HepG2 (cell line): ENCODE results near the gene CDH11. TPM values are rescaled to one million over a fixed set of nuclear protein-coding genes. Genes with fewer than 3 reads are reported as not detected.

Source experiments
- ATAC-seq: fragments of 200-7000 bp; cut with Tn5 transposase; 3 replicates; pipeline ENCODE4 v1.9.1; 2020; ENCODE audit warnings: mild to moderate bottlenecking, moderate library complexity
- BruUV-seq: library from RNA; stranded (reverse); fragments of 400-500 nt; replicated peaks from 2 replicates; lab custom pipeline; 2021; lab: Mats Ljungman, UMichigan
- CTCF ChIA-PET: fragments of 300-600 bp; formaldehyde crosslinking; extraction: SDS; loops from one replicate; lab custom pipeline; 2021; ENCODE audit warnings: low total read pairs, inconsistent platforms, low intra/inter-chr PET ratio; lab: Yijun Ruan, JAX
- POLR2A ChIA-PET: fragments of 350-600 bp; sonication (Branson Sonifier 250); formaldehyde crosslinking; loops from one replicate; lab custom pipeline; 2020; ENCODE audit warnings: antibody characterized with exemption, inconsistent platforms; lab: Yijun Ruan, JAX
- DNase-seq: peaks from one replicate; pipeline ENCODE4 v3.0.0-alpha.2; 2015; ENCODE audit warnings: low spot score
- FAIRE-seq: peaks from 3 replicates; lab custom pipeline; 2011; peaks lifted over from hg19 to GRCh38; lab: Jason Lieb, UNC
- H2AFZ ChIP-seq: one replicate; pipeline ENCODE4 v1.6.1; 2011; ENCODE audit warnings: low read length, inconsistent platforms
- H3K27ac ChIP-seq: fragments of 300-600 bp; 3 replicates; pipeline ENCODE4 v1.8.0; 2011; ENCODE audit warnings: mixed run types, mild to moderate bottlenecking, mixed read lengths, low read length, inconsistent platforms; ENCODE audit not compliant: insufficient read depth; ENCODE audit errors: extremely low read length
- H3K27me3 ChIP-seq, 2 experiments: fragments of 200-600 bp in 1 of 2; 2 replicates in 1 of 2; 3 replicates in 1 of 2; pipeline versions ENCODE4 v1.6.0 to v1.8.0; 2011; ENCODE audit warnings: low read length in 2 of 2, mild to moderate bottlenecking in 2 of 2, moderate library complexity in 2 of 2, inconsistent platforms in 1 of 2; ENCODE audit not compliant: insufficient read depth in 2 of 2, control insufficient read depth in 1 of 2
- H3K36me3 ChIP-seq, 2 experiments: fragments of 200-600 bp in 1 of 2; replicated peaks in 1 of 2; 2 replicates in 1 of 2; 3 replicates in 1 of 2; pipeline versions ENCODE4 v1.5.1 to v1.8.0; 2011; ENCODE audit warnings: low read length in 2 of 2, inconsistent platforms in 1 of 2; ENCODE audit not compliant: insufficient read depth in 2 of 2, control insufficient read depth in 1 of 2
- H3K4me1 ChIP-seq: 2 replicates; pipeline ENCODE4 v1.5.1; 2012; ENCODE audit warnings: low read length, inconsistent platforms; ENCODE audit not compliant: insufficient read depth
- H3K4me2 ChIP-seq: 2 replicates; pipeline ENCODE4 v1.6.0; 2011; ENCODE audit warnings: low read depth, low read length, inconsistent platforms
- H3K4me3 ChIP-seq, 3 experiments: fragments of 200-600 bp in 1 of 3; sonication (generic), shearing (Covaris generic) in 1 of 3; replicated peaks in 1 of 3; 2 replicates each; pipeline ENCODE4 v1.5.1; 2011 to 2016; ENCODE audit warnings: low read length in 3 of 3, inconsistent platforms in 2 of 3, low read depth in 2 of 3, mild to moderate bottlenecking in 2 of 3, control low read depth in 1 of 3, mixed read lengths in 1 of 3; ENCODE audit not compliant: insufficient read depth in 1 of 3
- H3K79me2 ChIP-seq: one replicate; pipeline ENCODE4 v1.6.1; 2011; ENCODE audit warnings: low read length, inconsistent platforms; ENCODE audit not compliant: insufficient read depth
- H3K9ac ChIP-seq: 2 replicates; pipeline ENCODE4 v1.6.0; 2011; ENCODE audit warnings: mild to moderate bottlenecking, low read depth, low read length, inconsistent platforms; ENCODE audit not compliant: insufficient read depth
- H3K9me3 ChIP-seq: 2 replicates; pipeline ENCODE4 v1.5.1; 2012; ENCODE audit warnings: mild to moderate bottlenecking, low read length
- H4K20me1 ChIP-seq: 2 replicates; pipeline ENCODE4 v1.6.0; 2011; ENCODE audit warnings: inconsistent platforms, mild to moderate bottlenecking, low read length, moderate library complexity; ENCODE audit not compliant: insufficient read depth
- EHMT2 ChIP-seq: fragments of 200-600 bp; sonication (generic); IDR thresholded peaks from 2 replicates; pipeline ENCODE4 v1.7.0; 2017; ENCODE audit warnings: antibody characterized with exemption, low read depth, low read length, borderline replicate concordance
- FIP1L1 ChIP-seq: fragments of 200-400 bp; formaldehyde crosslinking; IDR thresholded peaks from 2 replicates; pipeline ENCODE4 v1.6.1; 2018; ENCODE audit warnings: low read depth, mild to moderate bottlenecking, low read length, moderate library complexity, borderline replicate concordance; ENCODE audit not compliant: insufficient read depth
- MXD1 ChIP-seq: sonication (generic); formaldehyde crosslinking; IDR thresholded peaks from 2 replicates; pipeline ENCODE4 v1.4.0; 2020; ENCODE audit warnings: mild to moderate bottlenecking, missing genetic modification reagents
- NFE2 ChIP-seq: sonication (generic); formaldehyde crosslinking; IDR thresholded peaks from 2 replicates; pipeline ENCODE4 v1.4.0; 2020; ENCODE audit warnings: missing genetic modification reagents
- POLR2AphosphoS5 ChIP-seq: IDR thresholded peaks from 2 replicates; pipeline ENCODE4 v1.6.1; 2012; ENCODE audit warnings: low read depth, low read length
- SMARCE1 ChIP-seq: fragments of 450-650 bp; IDR thresholded peaks from 2 replicates; pipeline ENCODE4 v1.6.1; 2017; ENCODE audit warnings: borderline replicate concordance
- SNAI1 ChIP-seq: sonication (generic); formaldehyde crosslinking; IDR thresholded peaks from 2 replicates; pipeline ENCODE4 v1.5.0; 2020; ENCODE audit warnings: mild to moderate bottlenecking, missing genetic modification reagents, borderline replicate concordance
- TRIM22 ChIP-seq: fragments of 450-650 bp; IDR thresholded peaks from 2 replicates; pipeline ENCODE4 v1.6.1; 2017
- ZNF230 ChIP-seq: sonication (generic); formaldehyde crosslinking; IDR thresholded peaks from 2 replicates; pipeline ENCODE4 v1.4.0; 2020; ENCODE audit warnings: mild to moderate bottlenecking, missing genetic modification reagents
- ZNF382 ChIP-seq: sonication (generic); formaldehyde crosslinking; IDR thresholded peaks from 2 replicates; pipeline ENCODE4 v1.5.0; 2020; ENCODE audit warnings: missing genetic modification reagents, mild to moderate bottlenecking, borderline replicate concordance
- ZNF513 ChIP-seq: sonication (generic); formaldehyde crosslinking; conservative IDR thresholded peaks from 2 replicates; pipeline ENCODE4 v1.5.0; 2020; ENCODE audit warnings: missing genetic modification reagents
- ZNF567 ChIP-seq: sonication (generic); formaldehyde crosslinking; IDR thresholded peaks from 2 replicates; pipeline ENCODE4 v1.8.1; 2023; ENCODE audit warnings: mild to moderate bottlenecking, missing genetic modification reagents, borderline replicate concordance
- ZNF672 ChIP-seq: sonication (generic); formaldehyde crosslinking; IDR thresholded peaks from 2 replicates; pipeline ENCODE4 v1.8.1; 2022; ENCODE audit warnings: missing genetic modification reagents
- ZNF766 ChIP-seq: sonication (generic); formaldehyde crosslinking; IDR thresholded peaks from 2 replicates; pipeline ENCODE4 v1.5.0; 2020; ENCODE audit warnings: missing genetic modification reagents, borderline replicate concordance
- WGBS: methylation state at CpG from one replicate; pipeline ENCODE4 v1.1.6; 2017; ENCODE audit warnings: low lambda C conversion rate; 5-methylcytosine and 5-hydroxymethylcytosine counted together
- in situ Hi-C: cut with HindIII; loops from 2 replicates; pipeline ENCODE4 v1.10.0; 2017; ENCODE audit warnings: low pct_unique_long_range_greater_than_20kb; ENCODE audit not compliant: extremely low pct_ligation_motif_present
- intact Hi-C: fragments of 100-400 bp; cut with micrococcal nuclease; formaldehyde crosslinking; loops from one replicate; pipeline ENCODE4 v1.10.0; 2022; ENCODE audit not compliant: unreplicated experiment
- polyA plus RNA-seq, 8 experiments: library from polyadenylated mRNA; depleted of rRNA in 3 of 8; stranded (reverse) in 7 of 8; unstranded in 1 of 8; fragments of >200 nt; fragmentation: Illumina TruSeq in 4 of 8; extraction: Trizol in 4 of 8; gene quantifications; 2 replicates each; pipeline versions ENCODE4 v1.2.1 to v1.2.3, GENCODE V29; 2011 to 2016; ENCODE audit warnings: low read depth in 4 of 8, missing spikeins in 1 of 8, mixed read lengths in 1 of 8; ENCODE audit not compliant: insufficient read depth in 1 of 8
- total RNA-seq, 5 experiments: library from RNA; depleted of rRNA; stranded (reverse); fragments of >200 nt; fragmentation: Illumina TruSeq; extraction: Trizol; gene quantifications; 2 replicates each; pipeline ENCODE4 v1.2.3, GENCODE V29; 2016; ENCODE audit warnings: low read depth in 1 of 5

CDH11 gene
- total and polyA plus RNA-seq, 2 of the 13 experiments (the other 11 are each of a cell fraction or from before 2014, with no cell fraction given), result not detected

DNA sequence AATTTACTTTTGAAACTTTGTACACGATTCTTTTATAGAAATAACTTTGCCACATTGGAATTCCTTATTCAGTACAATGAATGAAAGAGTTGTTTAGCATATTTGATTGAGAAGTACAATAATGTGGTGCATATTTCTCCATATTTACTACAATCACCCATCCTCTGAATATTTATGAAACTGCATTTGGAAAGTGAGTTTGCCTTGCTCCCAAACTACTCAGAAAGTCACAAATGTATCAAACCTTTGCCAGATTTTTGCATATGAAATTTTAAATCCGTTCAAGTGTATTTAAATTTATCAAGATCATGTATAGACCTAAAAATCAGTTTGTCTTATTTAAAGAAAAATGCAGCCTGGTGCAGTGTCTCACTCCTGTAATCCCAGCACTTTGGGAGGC, 148.7 kb downstream of the CDH11 start:
- DNase-seq (no peak), FAIRE-seq (no peak), ATAC-seq (no peak)
- POLR2A ChIA-PET, result no interaction called here
- H3K27ac ChIP-seq, result no peak overlapping the region
- H3K9ac ChIP-seq, result no peak overlapping the region
- WGBS, result 0% methylated on average over 2 of the region's 2 CpGs
- H3K4me1 ChIP-seq, result no peaks in the 10 kb centered on the region
- H2AFZ ChIP-seq, result no peak overlapping the region
- in situ Hi-C loops (no loop called here), intact Hi-C loops (no loop called here)
- TF ChIP-seq ZNF513 (no peak), TRIM22 (no peak), FIP1L1 (no peak), SMARCE1 (no peak), NFE2 (CRISPR knock-in tag) (no peak), EHMT2 (no peak), ZNF230 (CRISPR knock-in tag) (no peak), ZNF672 (no peak), ZNF766 (CRISPR knock-in tag) (no peak), POLR2AphosphoS5 (no peak), MXD1 (CRISPR knock-in tag) (no peak), ZNF567 (CRISPR knock-in tag) (no peak), SNAI1 (CRISPR knock-in tag) (no peak), ZNF382 (CRISPR knock-in tag) (no peak)
- no peaks in the 10 kb centered on the region for H3K79me2 ChIP-seq
- CTCF ChIA-PET, result no interaction called here
- no peaks in the 10 kb centered on the region for H3K36me3 ChIP-seq
- no peaks in the 10 kb centered on the region for H4K20me1 ChIP-seq
- H3K27me3 ChIP-seq, result no peaks in the 10 kb centered on the region
- H3K4me2 ChIP-seq, result no peak overlapping the region
- peaks cover 3% of the 10 kb centered on the region; the same call in 1 of the 2 replicates for H3K9me3 ChIP-seq
- no TSS peak for BruUV-seq
- no peak overlapping the region for H3K4me3 ChIP-seq
